HepG2 (cell line): Measurements from ENCODE around the gene ZDHHC18. TPM values are rescaled to one million over a fixed set of nuclear protein-coding genes. Genes with fewer than 3 reads are reported as not detected.

Source experiments
- ATAC-seq: fragments of 200-7000 bp; cut with Tn5 transposase; 3 replicates; pipeline ENCODE4 v1.9.1; 2020; ENCODE audit warnings: mild to moderate bottlenecking, moderate library complexity
- BruUV-seq: library from RNA; stranded (reverse); fragments of 400-500 nt; replicated peaks from 2 replicates; lab custom pipeline; 2021; lab: Mats Ljungman, UMichigan
- CTCF ChIA-PET: fragments of 300-600 bp; formaldehyde crosslinking; extraction: SDS; loops from one replicate; lab custom pipeline; 2021; ENCODE audit warnings: low total read pairs, inconsistent platforms, low intra/inter-chr PET ratio; lab: Yijun Ruan, JAX
- POLR2A ChIA-PET: fragments of 350-600 bp; sonication (Branson Sonifier 250); formaldehyde crosslinking; loops from one replicate; lab custom pipeline; 2020; ENCODE audit warnings: antibody characterized with exemption, inconsistent platforms; lab: Yijun Ruan, JAX
- DNase-seq: peaks from one replicate; pipeline ENCODE4 v3.0.0-alpha.2; 2015; ENCODE audit warnings: low spot score
- FAIRE-seq: peaks from 3 replicates; lab custom pipeline; 2011; peaks lifted over from hg19 to GRCh38; lab: Jason Lieb, UNC
- H2AFZ ChIP-seq: one replicate; pipeline ENCODE4 v1.6.1; 2011; ENCODE audit warnings: low read length, inconsistent platforms
- H3K27ac ChIP-seq: fragments of 300-600 bp; 3 replicates; pipeline ENCODE4 v1.8.0; 2011; ENCODE audit warnings: mixed run types, mild to moderate bottlenecking, mixed read lengths, low read length, inconsistent platforms; ENCODE audit not compliant: insufficient read depth; ENCODE audit errors: extremely low read length
- H3K27me3 ChIP-seq, 2 experiments: fragments of 200-600 bp in 1 of 2; 2 replicates in 1 of 2; 3 replicates in 1 of 2; pipeline versions ENCODE4 v1.6.0 to v1.8.0; 2011; ENCODE audit warnings: low read length in 2 of 2, mild to moderate bottlenecking in 2 of 2, moderate library complexity in 2 of 2, inconsistent platforms in 1 of 2; ENCODE audit not compliant: insufficient read depth in 2 of 2, control insufficient read depth in 1 of 2
- H3K36me3 ChIP-seq, 2 experiments: fragments of 200-600 bp in 1 of 2; replicated peaks in 1 of 2; 2 replicates in 1 of 2; 3 replicates in 1 of 2; pipeline versions ENCODE4 v1.5.1 to v1.8.0; 2011; ENCODE audit warnings: low read length in 2 of 2, inconsistent platforms in 1 of 2; ENCODE audit not compliant: insufficient read depth in 2 of 2, control insufficient read depth in 1 of 2
- H3K4me1 ChIP-seq: 2 replicates; pipeline ENCODE4 v1.5.1; 2012; ENCODE audit warnings: low read length, inconsistent platforms; ENCODE audit not compliant: insufficient read depth
- H3K4me2 ChIP-seq: 2 replicates; pipeline ENCODE4 v1.6.0; 2011; ENCODE audit warnings: low read depth, low read length, inconsistent platforms
- H3K4me3 ChIP-seq, 3 experiments: fragments of 200-600 bp in 1 of 3; sonication (generic), shearing (Covaris generic) in 1 of 3; replicated peaks in 1 of 3; 2 replicates each; pipeline ENCODE4 v1.5.1; 2011 to 2016; ENCODE audit warnings: low read length in 3 of 3, inconsistent platforms in 2 of 3, low read depth in 2 of 3, mild to moderate bottlenecking in 2 of 3, control low read depth in 1 of 3, mixed read lengths in 1 of 3; ENCODE audit not compliant: insufficient read depth in 1 of 3
- H3K79me2 ChIP-seq: one replicate; pipeline ENCODE4 v1.6.1; 2011; ENCODE audit warnings: low read length, inconsistent platforms; ENCODE audit not compliant: insufficient read depth
- H3K9ac ChIP-seq: 2 replicates; pipeline ENCODE4 v1.6.0; 2011; ENCODE audit warnings: mild to moderate bottlenecking, low read depth, low read length, inconsistent platforms; ENCODE audit not compliant: insufficient read depth
- H3K9me3 ChIP-seq: 2 replicates; pipeline ENCODE4 v1.5.1; 2012; ENCODE audit warnings: mild to moderate bottlenecking, low read length
- H4K20me1 ChIP-seq: 2 replicates; pipeline ENCODE4 v1.6.0; 2011; ENCODE audit warnings: inconsistent platforms, mild to moderate bottlenecking, low read length, moderate library complexity; ENCODE audit not compliant: insufficient read depth
- ARNT ChIP-seq: fragments of 450-650 bp; IDR thresholded peaks from 2 replicates; pipeline ENCODE4 v1.6.1; 2017
- CC2D1A ChIP-seq: sonication (generic); formaldehyde crosslinking; IDR thresholded peaks from 2 replicates; pipeline ENCODE4 v1.8.1; 2023; ENCODE audit warnings: mild to moderate bottlenecking, missing genetic modification reagents
- FLYWCH1 ChIP-seq: sonication (generic); formaldehyde crosslinking; IDR thresholded peaks from 2 replicates; pipeline ENCODE4 v1.8.1; 2023; ENCODE audit warnings: mild to moderate bottlenecking, missing genetic modification reagents
- FOSL2 ChIP-seq: sonication (generic); formaldehyde crosslinking; IDR thresholded peaks from 2 replicates; pipeline ENCODE4 v1.4.0; 2020; ENCODE audit warnings: missing genetic modification reagents
- GABPA ChIP-seq, 2 experiments: IDR thresholded peaks; 2 replicates each; pipeline ENCODE4 v1.6.1; 2011 to 2016; ENCODE audit warnings: low read depth in 2 of 2, low read length in 1 of 2, missing biosample characterization in 1 of 2, missing genetic modification characterization in 1 of 2
- KMT2B ChIP-seq: IDR thresholded peaks from 2 replicates; pipeline ENCODE4 v1.6.1; 2016; ENCODE audit warnings: missing genetic modification reagents, missing compliant biosample characterization
- NCOA1 ChIP-seq: sonication (generic); formaldehyde crosslinking; IDR thresholded peaks from 2 replicates; pipeline ENCODE4 v1.9.0; 2021; ENCODE audit warnings: missing genetic modification reagents
- PITX1 ChIP-seq: sonication (generic); formaldehyde crosslinking; IDR thresholded peaks from 2 replicates; pipeline ENCODE4 v1.5.1; 2020; ENCODE audit warnings: mild to moderate bottlenecking, missing genetic modification reagents
- RNF219 ChIP-seq: sonication (generic); formaldehyde crosslinking; IDR thresholded peaks from 2 replicates; pipeline ENCODE4 v1.5.0; 2020; ENCODE audit warnings: mild to moderate bottlenecking, missing genetic modification reagents
- SKI ChIP-seq: fragments of 450-650 bp; IDR thresholded peaks from one replicate; pipeline ENCODE4 v1.6.1; 2018; ENCODE audit warnings: mild to moderate bottlenecking; ENCODE audit not compliant: partially characterized antibody
- STAG1 ChIP-seq: sonication (generic); formaldehyde crosslinking; IDR thresholded peaks from 2 replicates; pipeline ENCODE4 v1.4.0; 2020; ENCODE audit warnings: missing genetic modification reagents
- ZBTB39 ChIP-seq: sonication (generic); formaldehyde crosslinking; IDR thresholded peaks from 2 replicates; pipeline ENCODE4 v1.5.0; 2020; ENCODE audit warnings: missing genetic modification reagents
- ZBTB42 ChIP-seq: sonication (generic); formaldehyde crosslinking; IDR thresholded peaks from 2 replicates; pipeline ENCODE4 v1.5.0; 2020; ENCODE audit warnings: mild to moderate bottlenecking, missing genetic modification reagents
- ZBTB7B ChIP-seq: sonication (generic); formaldehyde crosslinking; IDR thresholded peaks from 2 replicates; pipeline ENCODE4 v1.4.0; 2020; ENCODE audit warnings: missing genetic modification reagents
- ZNF367 ChIP-seq: sonication (generic); formaldehyde crosslinking; IDR thresholded peaks from 2 replicates; pipeline ENCODE4 v1.4.0; 2020; ENCODE audit warnings: missing genetic modification reagents, borderline replicate concordance
- ZNF546 ChIP-seq: sonication (generic); formaldehyde crosslinking; conservative IDR thresholded peaks from 2 replicates; pipeline ENCODE4 v1.8.1; 2023; ENCODE audit warnings: mild to moderate bottlenecking, missing genetic modification reagents
- ZSCAN20 ChIP-seq: sonication (generic); formaldehyde crosslinking; IDR thresholded peaks from 2 replicates; pipeline ENCODE4 v1.4.0; 2020; ENCODE audit warnings: missing genetic modification reagents, mild to moderate bottlenecking, borderline replicate concordance
- WGBS: methylation state at CpG from one replicate; pipeline ENCODE4 v1.1.6; 2017; ENCODE audit warnings: low lambda C conversion rate; 5-methylcytosine and 5-hydroxymethylcytosine counted together
- in situ Hi-C: cut with HindIII; loops from 2 replicates; pipeline ENCODE4 v1.10.0; 2017; ENCODE audit warnings: low pct_unique_long_range_greater_than_20kb; ENCODE audit not compliant: extremely low pct_ligation_motif_present
- intact Hi-C: fragments of 100-400 bp; cut with micrococcal nuclease; formaldehyde crosslinking; loops from one replicate; pipeline ENCODE4 v1.10.0; 2022; ENCODE audit not compliant: unreplicated experiment
- polyA plus RNA-seq, 8 experiments: library from polyadenylated mRNA; depleted of rRNA in 3 of 8; stranded (reverse) in 7 of 8; unstranded in 1 of 8; fragments of >200 nt; fragmentation: Illumina TruSeq in 4 of 8; extraction: Trizol in 4 of 8; gene quantifications; 2 replicates each; pipeline versions ENCODE4 v1.2.1 to v1.2.3, GENCODE V29; 2011 to 2016; ENCODE audit warnings: low read depth in 4 of 8, missing spikeins in 1 of 8, mixed read lengths in 1 of 8; ENCODE audit not compliant: insufficient read depth in 1 of 8
- total RNA-seq, 5 experiments: library from RNA; depleted of rRNA; stranded (reverse); fragments of >200 nt; fragmentation: Illumina TruSeq; extraction: Trizol; gene quantifications; 2 replicates each; pipeline ENCODE4 v1.2.3, GENCODE V29; 2016; ENCODE audit warnings: low read depth in 1 of 5
- TF ChIP-seq, protein P1 (sequence below): sonication (generic); formaldehyde crosslinking; IDR thresholded peaks from 2 replicates; pipeline ENCODE4 v1.4.0; 2020; ENCODE audit warnings: low read depth, mild to moderate bottlenecking, missing genetic modification reagents
- TF ChIP-seq, protein P2 (sequence below): sonication (generic); formaldehyde crosslinking; IDR thresholded peaks from 2 replicates; pipeline ENCODE4 v1.4.0; 2020; ENCODE audit warnings: missing genetic modification reagents

ZDHHC18 gene
- total and polyA plus RNA-seq, 2 of the 13 experiments (the other 11 are each of a cell fraction or from before 2014, with no cell fraction given): 13.2 to 35.3 TPM

GRCh38 chr1:26791148-26791547, 35.3 kb upstream of the ZDHHC18 start:
- FAIRE-seq: no peak
- no TSS peak for BruUV-seq
- POLR2A ChIA-PET: interaction anchor here (1.1 kb wide), 1 partner anchor 98 kb away, joined by 7 read pairs; no protein-coding TSS in a partner anchor

More at GRCh38 chr1:26791148-26791547, 35.3 kb upstream of the ZDHHC18 start:
- H3K4me2 ChIP-seq: no peak overlapping the region
- no peaks in the 10 kb centered on the region for H3K9me3 ChIP-seq
- CTCF ChIA-PET: interaction anchor here (3.2 kb wide), 1 partner anchor 188 kb away, joined by 44 read pairs; no protein-coding TSS in a partner anchor
- no peak overlapping the region for H3K4me3 ChIP-seq
- H3K36me3 ChIP-seq: peaks cover 0 to 14% of the 10 kb centered on the region in 2 experiments; a peak in 3 of 5 replicates
- H3K79me2 ChIP-seq: peaks cover 6% of the 10 kb centered on the region
- TF ChIP-seq PITX1 (no peak), RNF219 (CRISPR knock-in tag) (no peak), ZNF546 (CRISPR knock-in tag) (no peak), ZBTB39 (no peak), STAG1 (CRISPR knock-in tag) (no peak), NCOA1 (CRISPR knock-in tag) (no peak), FOSL2 (CRISPR knock-in tag) (no peak), ZSCAN20 (no peak), SKI (no peak), KMT2B (no peak), GABPA (IDR thresholded peaks at IDR 0.05; ENCODE audit: low read depth, low read length) (no peak), GABPA (CRISPR knock-in tag; IDR thresholded peaks at IDR 0.05; ENCODE audit: low read depth) (no peak), ARNT (no peak), FLYWCH1 (no peak), CC2D1A (no peak), ZNF367 (CRISPR knock-in tag) (no peak), ZBTB7B (CRISPR knock-in tag) (no peak), ZBTB42 (CRISPR knock-in tag) (no peak)
- TF ChIP-seq, protein P1, sequence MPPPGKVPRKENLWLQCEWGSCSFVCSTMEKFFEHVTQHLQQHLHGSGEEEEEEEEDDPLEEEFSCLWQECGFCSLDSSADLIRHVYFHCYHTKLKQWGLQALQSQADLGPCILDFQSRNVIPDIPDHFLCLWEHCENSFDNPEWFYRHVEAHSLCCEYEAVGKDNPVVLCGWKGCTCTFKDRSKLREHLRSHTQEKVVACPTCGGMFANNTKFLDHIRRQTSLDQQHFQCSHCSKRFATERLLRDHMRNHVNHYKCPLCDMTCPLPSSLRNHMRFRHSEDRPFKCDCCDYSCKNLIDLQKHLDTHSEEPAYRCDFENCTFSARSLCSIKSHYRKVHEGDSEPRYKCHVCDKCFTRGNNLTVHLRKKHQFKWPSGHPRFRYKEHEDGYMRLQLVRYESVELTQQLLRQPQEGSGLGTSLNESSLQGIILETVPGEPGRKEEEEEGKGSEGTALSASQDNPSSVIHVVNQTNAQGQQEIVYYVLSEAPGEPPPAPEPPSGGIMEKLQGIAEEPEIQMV (CRISPR knock-in tag): no peak
- TF ChIP-seq, protein P2, sequence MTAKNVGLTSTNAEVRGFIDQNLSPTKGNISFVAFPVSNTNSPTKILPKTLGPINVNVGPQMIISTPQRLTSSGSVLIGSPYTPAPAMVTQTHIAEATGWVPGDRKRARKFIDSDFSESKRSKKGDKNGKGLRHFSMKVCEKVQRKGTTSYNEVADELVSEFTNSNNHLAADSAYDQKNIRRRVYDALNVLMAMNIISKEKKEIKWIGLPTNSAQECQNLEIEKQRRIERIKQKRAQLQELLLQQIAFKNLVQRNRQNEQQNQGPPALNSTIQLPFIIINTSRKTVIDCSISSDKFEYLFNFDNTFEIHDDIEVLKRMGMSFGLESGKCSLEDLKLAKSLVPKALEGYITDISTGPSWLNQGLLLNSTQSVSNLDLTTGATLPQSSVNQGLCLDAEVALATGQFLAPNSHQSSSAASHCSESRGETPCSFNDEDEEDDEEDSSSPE (CRISPR knock-in tag): no peak
- intact Hi-C loops: no loop called here
- no peaks in the 10 kb centered on the region for H4K20me1 ChIP-seq
- H3K27ac ChIP-seq: no peak overlapping the region
- H3K9ac ChIP-seq: no peak overlapping the region
- ATAC-seq (no peak), DNase-seq (no peak)
- no peaks in the 10 kb centered on the region; a peak in 1 of 5 replicates for H3K27me3 ChIP-seq
- no peak overlapping the region for H2AFZ ChIP-seq
- in situ Hi-C loops: no loop called here
- H3K4me1 ChIP-seq: peaks cover 32% of the 10 kb centered on the region
- 79% methylated on average over 5 of the region's 6 CpGs for WGBS
